RWPE1 (cell line): ENCODE data around the gene OR7C1.

ENCODE experiments used
- CTCF ChIA-PET: fragments of 350-600 bp; sonication (Branson Sonifier 250); formaldehyde crosslinking; extraction: SDS; loops from one replicate; lab custom pipeline; 2021; lab: Yijun Ruan, JAX
- POLR2A ChIA-PET: fragments of 400-600 bp; formaldehyde crosslinking; extraction: SDS; loops from one replicate; lab custom pipeline; 2020; ENCODE audit warnings: antibody characterized with exemption; ENCODE audit not compliant: low non-redundant PET; lab: Yijun Ruan, JAX
- DNase-seq: peaks from one replicate; pipeline ENCODE4 v3.0.0; 2012; ENCODE audit warnings: low spot score
- H3K27ac ChIP-seq: fragments of 450-650 bp; 2 replicates; pipeline ENCODE4 v1.5.1; 2017
- CTCF ChIP-seq: fragments of 450-650 bp; conservative IDR thresholded peaks from 2 replicates; pipeline ENCODE4 v1.5.1; 2017; ENCODE audit warnings: low read depth, mild to moderate bottlenecking

Gene OR7C1

GRCh38 chr19:14817052-14817451 is 17.9 kb downstream of the OR7C1 start:
- POLR2A ChIA-PET = no interaction called here

GRCh38 chr19:14814982-14815652 is 19.9 kb downstream of the OR7C1 start:
- ChIA-PET POLR2A (no interaction called here), CTCF (no interaction called here)
- no peak for TF ChIP-seq CTCF
- H3K27ac ChIP-seq = no peak overlapping the region
- no peak for DNase-seq

More at GRCh38 chr19:14817052-14817451, 17.9 kb downstream of the OR7C1 start:
- no peak for TF ChIP-seq CTCF
- CTCF ChIA-PET = no interaction called here
- H3K27ac ChIP-seq = no peak overlapping the region
- DNase-seq = no peak

GRCh38 chr19:14809272-14810057 is 25.5 kb downstream of the OR7C1 start:
- no peak for DNase-seq
- ChIA-PET POLR2A (no interaction called here), CTCF (no interaction called here)
- H3K27ac ChIP-seq = no peak overlapping the region
- no peak for TF ChIP-seq CTCF

GRCh38 chr19:14804765-14805164 is 30.2 kb downstream of the OR7C1 start:
- no peak for TF ChIP-seq CTCF
- ChIA-PET CTCF (interaction anchor here (0.6 to 1.1 kb wide), 2 partner anchors 18 to 91 kb away, joined by 3 read pairs; no protein-coding TSS in a partner anchor), POLR2A (no interaction called here)
- H3K27ac ChIP-seq = no peak overlapping the region
- DNase-seq = no peak

- ChIA-PET CTCF (no interaction called here), POLR2A (no interaction called here)
- no peak for TF ChIP-seq CTCF
- DNase-seq = no peak
- no peak overlapping the region for H3K27ac ChIP-seq
These were observed 36.2 kb downstream of the OR7C1 start for GRCh38 chr19:14798760-14799159.

GRCh38 chr19:14796021-14796420 is 39.0 kb downstream of the OR7C1 start:
- ChIA-PET CTCF (interaction anchor here (0.6 kb wide), 2 partner anchors 76 to 1074 kb away, joined by 3 to 6 read pairs; no protein-coding TSS in a partner anchor), POLR2A (no interaction called here)
- no peak for DNase-seq
- no peak overlapping the region for H3K27ac ChIP-seq
- no peak for TF ChIP-seq CTCF
